Panc1 (cell line): ENCODE data around the gene ADARB1. TPM values are rescaled to one million over a fixed set of nuclear protein-coding genes. Genes with fewer than 3 reads are reported as not detected.

Source experiments
- ATAC-seq: fragments of 200-7000 bp; cut with Tn5 transposase; 2 replicates; pipeline ENCODE4 v1.9.1; 2020; ENCODE audit warnings: mild to moderate bottlenecking, moderate library complexity
- BruUV-seq: library from RNA; stranded (reverse); fragments of 400-500 nt; replicated peaks from 2 replicates; lab custom pipeline; 2021; lab: Mats Ljungman, UMichigan
- CTCF ChIA-PET: fragments of 300-600 bp; sonication (Branson Sonifier 250); formaldehyde crosslinking; loops from one replicate; lab custom pipeline; 2022; ENCODE audit warnings: antibody characterized with exemption; lab: Charles Lee
- POLR2A ChIA-PET: fragments of 300-600 bp; sonication (Branson Sonifier 250); formaldehyde crosslinking; loops from one replicate; lab custom pipeline; 2022; ENCODE audit warnings: antibody characterized with exemption; lab: Charles Lee
- DNase-seq: peaks from one replicate; pipeline ENCODE4 v3.0.0-alpha.2; 2010; ENCODE audit warnings: low read depth, low spot score
- H3K27ac ChIP-seq: 2 replicates; pipeline ENCODE4 v1.5.1; 2011; ENCODE audit warnings: mild to moderate bottlenecking, low read length, inconsistent platforms
- H3K27me3 ChIP-seq: fragments of 200-500 bp; sonication (Bioruptor generic); 2 replicates; pipeline ENCODE4 v1.6.0; 2014; ENCODE audit warnings: low read length, inconsistent platforms; ENCODE audit not compliant: control insufficient read depth, insufficient read depth
- H3K36me3 ChIP-seq: fragments of 200-500 bp; sonication (Bioruptor generic); 2 replicates; pipeline ENCODE4 v1.5.1; 2014; ENCODE audit warnings: inconsistent platforms, mild to moderate bottlenecking, low read length, moderate library complexity; ENCODE audit not compliant: control insufficient read depth, insufficient read depth
- H3K4me1 ChIP-seq: 2 replicates; pipeline ENCODE4 v1.5.1; 2011; ENCODE audit warnings: inconsistent platforms, mild to moderate bottlenecking, low read length, moderate library complexity; ENCODE audit not compliant: control insufficient read depth, insufficient read depth
- H3K4me3 ChIP-seq, 2 experiments: 2 replicates each; pipeline ENCODE4 v1.5.1; 2011 to 2012; ENCODE audit warnings: low read depth in 2 of 2, low read length in 2 of 2, mild to moderate bottlenecking in 2 of 2, inconsistent platforms in 1 of 2, moderate library complexity in 1 of 2
- H3K9me3 ChIP-seq: fragments of 200-500 bp; sonication (Bioruptor generic); 2 replicates; pipeline ENCODE4 v1.5.1; 2014; ENCODE audit warnings: low read depth, mild to moderate bottlenecking, inconsistent platforms, low read length, moderate library complexity; ENCODE audit not compliant: control insufficient read depth, insufficient read depth
- POLR2AphosphoS5 ChIP-seq: IDR thresholded peaks from 2 replicates; pipeline ENCODE4 v1.6.1; 2012; ENCODE audit warnings: mild to moderate bottlenecking, low read depth, low read length, moderate library complexity
- SIN3A ChIP-seq: IDR thresholded peaks from 2 replicates; pipeline ENCODE4 v1.6.1; 2012; ENCODE audit warnings: low read depth, mild to moderate bottlenecking, low read length, moderate library complexity, borderline replicate concordance; ENCODE audit not compliant: insufficient read depth
- TCF7L2 ChIP-seq: IDR thresholded peaks from 2 replicates; pipeline ENCODE4 v1.6.1; 2011; ENCODE audit warnings: mild to moderate bottlenecking, low read depth, low read length, inconsistent platforms
- in situ Hi-C: cut with HindIII; loops from 2 replicates; pipeline ENCODE4 v1.10.0; 2016; ENCODE audit warnings: low sequenced_read_pairs, low pct_unique_long_range_greater_than_20kb
- intact Hi-C: fragments of 100-400 bp; cut with micrococcal nuclease; formaldehyde crosslinking; loops from one replicate; pipeline ENCODE4 v1.10.0; 2022; ENCODE audit not compliant: unreplicated experiment
- total RNA-seq: library from RNA; stranded (reverse); gene quantifications from one replicate; pipeline ENCODE4 v1.2.1, GENCODE V29; 2021; ENCODE audit not compliant: unreplicated experiment
- TF ChIP-seq, protein P1 (sequence below): fragments of 450-650 bp; IDR thresholded peaks from 2 replicates; pipeline ENCODE4 v1.5.1; 2017; ENCODE audit warnings: mild to moderate bottlenecking
- TF ChIP-seq, protein P2 (sequence below), 2 experiments: IDR thresholded peaks; 2 replicates each; pipeline ENCODE4 v1.6.1; 2011 to 2012; ENCODE audit warnings: low read depth in 2 of 2, control low read depth in 1 of 2, low read length in 1 of 2, mild to moderate bottlenecking in 1 of 2, moderate library complexity in 1 of 2; ENCODE audit not compliant: insufficient read depth in 1 of 2

Gene ADARB1
- total RNA-seq, 1 experiment from 2014 or later, result 15.0 TPM

DNA sequence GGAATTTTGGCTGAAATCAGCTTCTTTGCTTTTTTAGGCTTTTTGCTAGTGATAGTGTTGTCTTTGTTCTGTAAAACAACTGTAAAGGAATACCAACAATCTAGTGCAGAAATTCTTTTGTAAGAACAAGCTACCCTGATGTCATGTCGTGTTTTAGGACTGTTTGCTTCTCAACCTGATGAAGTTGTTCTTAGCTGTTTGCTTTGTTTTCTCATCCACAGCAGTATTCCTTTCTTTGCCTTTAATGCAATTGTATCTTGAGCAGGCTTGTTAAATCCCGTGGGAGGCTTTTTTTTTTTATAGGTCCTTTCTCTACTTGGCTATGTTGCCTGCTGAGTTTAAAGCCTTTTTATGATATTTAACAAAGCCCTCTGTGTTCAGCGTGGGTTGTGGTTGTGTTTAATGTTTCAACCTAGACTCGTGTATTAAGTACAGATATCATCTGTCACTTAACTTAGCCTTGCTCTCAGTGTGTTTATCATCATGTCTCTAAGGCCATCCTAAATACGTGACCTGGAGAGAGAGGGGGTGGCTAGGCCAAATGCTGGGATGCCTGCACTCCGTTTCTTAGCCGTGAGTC, 31.6 kb downstream of the ADARB1 start:
- H3K27me3 ChIP-seq, result no peaks in the 10 kb centered on the region
- H3K4me1 ChIP-seq, result peaks cover 17% of the 10 kb centered on the region
- ATAC-seq (no peak), DNase-seq (no peak)
- H3K27ac ChIP-seq, result no peak overlapping the region
- ChIA-PET CTCF (no interaction called here), POLR2A (no interaction called here)
- BruUV-seq, result no TSS peak
- H3K36me3 ChIP-seq, result no peaks in the 10 kb centered on the region
- TF ChIP-seq POLR2AphosphoS5 (no peak), TCF7L2 (peak; percentile 61; the same call in 1 of the 2 replicates)
- TF ChIP-seq, protein P1, sequence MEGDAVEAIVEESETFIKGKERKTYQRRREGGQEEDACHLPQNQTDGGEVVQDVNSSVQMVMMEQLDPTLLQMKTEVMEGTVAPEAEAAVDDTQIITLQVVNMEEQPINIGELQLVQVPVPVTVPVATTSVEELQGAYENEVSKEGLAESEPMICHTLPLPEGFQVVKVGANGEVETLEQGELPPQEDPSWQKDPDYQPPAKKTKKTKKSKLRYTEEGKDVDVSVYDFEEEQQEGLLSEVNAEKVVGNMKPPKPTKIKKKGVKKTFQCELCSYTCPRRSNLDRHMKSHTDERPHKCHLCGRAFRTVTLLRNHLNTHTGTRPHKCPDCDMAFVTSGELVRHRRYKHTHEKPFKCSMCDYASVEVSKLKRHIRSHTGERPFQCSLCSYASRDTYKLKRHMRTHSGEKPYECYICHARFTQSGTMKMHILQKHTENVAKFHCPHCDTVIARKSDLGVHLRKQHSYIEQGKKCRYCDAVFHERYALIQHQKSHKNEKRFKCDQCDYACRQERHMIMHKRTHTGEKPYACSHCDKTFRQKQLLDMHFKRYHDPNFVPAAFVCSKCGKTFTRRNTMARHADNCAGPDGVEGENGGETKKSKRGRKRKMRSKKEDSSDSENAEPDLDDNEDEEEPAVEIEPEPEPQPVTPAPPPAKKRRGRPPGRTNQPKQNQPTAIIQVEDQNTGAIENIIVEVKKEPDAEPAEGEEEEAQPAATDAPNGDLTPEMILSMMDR, result no peak
- intact Hi-C loops (no loop called here), in situ Hi-C loops (no loop called here)
- H3K9me3 ChIP-seq, result no peaks in the 10 kb centered on the region
- no peak overlapping the region for H3K4me3 ChIP-seq

DNA sequence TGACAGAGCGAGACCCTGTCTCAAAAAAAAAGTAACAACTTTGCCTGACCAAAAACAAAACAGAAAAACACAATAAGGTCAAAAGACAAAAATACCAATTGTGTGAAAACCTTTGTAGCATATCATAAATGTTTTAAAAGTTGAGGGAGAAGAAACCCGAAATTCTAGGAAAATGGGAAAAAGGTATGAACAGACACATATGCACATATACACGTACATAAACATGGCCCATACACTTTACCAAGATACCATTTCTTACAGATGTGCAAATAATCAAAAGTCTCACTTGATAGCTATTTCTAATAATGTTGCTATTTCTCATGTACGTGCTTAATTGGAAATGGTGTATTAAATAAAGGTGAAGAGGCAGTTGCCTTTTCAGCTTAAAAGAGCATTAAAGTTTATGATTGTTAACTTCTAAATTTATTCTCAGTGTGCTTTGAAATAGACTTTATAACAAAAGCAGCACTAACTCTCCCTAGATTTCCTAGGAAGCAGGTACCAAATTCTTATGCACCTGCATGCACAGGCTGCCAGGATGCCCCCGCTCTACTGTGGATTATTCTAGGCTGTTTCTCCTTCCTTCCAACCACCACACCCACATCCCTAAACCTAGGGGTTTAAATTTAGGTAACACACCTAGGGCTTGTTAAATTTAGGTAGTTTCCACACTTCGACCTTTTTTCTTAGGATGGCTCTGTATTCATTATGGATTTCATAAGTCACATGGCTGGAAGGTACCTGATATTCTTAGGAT, 33.8 kb downstream of the ADARB1 start:
- CTCF ChIA-PET, result no interaction called here

More for the DNA sequence above, 33.8 kb downstream of the ADARB1 start:
- no peaks in the 10 kb centered on the region for H3K9me3 ChIP-seq
- TF ChIP-seq POLR2AphosphoS5, result no peak
- TF ChIP-seq, protein P2, sequence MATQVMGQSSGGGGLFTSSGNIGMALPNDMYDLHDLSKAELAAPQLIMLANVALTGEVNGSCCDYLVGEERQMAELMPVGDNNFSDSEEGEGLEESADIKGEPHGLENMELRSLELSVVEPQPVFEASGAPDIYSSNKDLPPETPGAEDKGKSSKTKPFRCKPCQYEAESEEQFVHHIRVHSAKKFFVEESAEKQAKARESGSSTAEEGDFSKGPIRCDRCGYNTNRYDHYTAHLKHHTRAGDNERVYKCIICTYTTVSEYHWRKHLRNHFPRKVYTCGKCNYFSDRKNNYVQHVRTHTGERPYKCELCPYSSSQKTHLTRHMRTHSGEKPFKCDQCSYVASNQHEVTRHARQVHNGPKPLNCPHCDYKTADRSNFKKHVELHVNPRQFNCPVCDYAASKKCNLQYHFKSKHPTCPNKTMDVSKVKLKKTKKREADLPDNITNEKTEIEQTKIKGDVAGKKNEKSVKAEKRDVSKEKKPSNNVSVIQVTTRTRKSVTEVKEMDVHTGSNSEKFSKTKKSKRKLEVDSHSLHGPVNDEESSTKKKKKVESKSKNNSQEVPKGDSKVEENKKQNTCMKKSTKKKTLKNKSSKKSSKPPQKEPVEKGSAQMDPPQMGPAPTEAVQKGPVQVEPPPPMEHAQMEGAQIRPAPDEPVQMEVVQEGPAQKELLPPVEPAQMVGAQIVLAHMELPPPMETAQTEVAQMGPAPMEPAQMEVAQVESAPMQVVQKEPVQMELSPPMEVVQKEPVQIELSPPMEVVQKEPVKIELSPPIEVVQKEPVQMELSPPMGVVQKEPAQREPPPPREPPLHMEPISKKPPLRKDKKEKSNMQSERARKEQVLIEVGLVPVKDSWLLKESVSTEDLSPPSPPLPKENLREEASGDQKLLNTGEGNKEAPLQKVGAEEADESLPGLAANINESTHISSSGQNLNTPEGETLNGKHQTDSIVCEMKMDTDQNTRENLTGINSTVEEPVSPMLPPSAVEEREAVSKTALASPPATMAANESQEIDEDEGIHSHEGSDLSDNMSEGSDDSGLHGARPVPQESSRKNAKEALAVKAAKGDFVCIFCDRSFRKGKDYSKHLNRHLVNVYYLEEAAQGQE (IDR thresholded peaks at IDR 0.05; ENCODE audit: insufficient read depth in 1 of 2, low read depth in 2 of 2, low read length in 1 of 2), result no peak
- no peak for TF ChIP-seq TCF7L2
- TF ChIP-seq SIN3A, result no peak
- TF ChIP-seq, protein P1, result no peak
- ATAC-seq (no peak), DNase-seq (no peak)
- no peak overlapping the region for H3K4me3 ChIP-seq
- POLR2A ChIA-PET, result no interaction called here
- H3K27ac ChIP-seq, result no peak overlapping the region
- BruUV-seq, result no TSS peak
- in situ Hi-C loops, result no loop called here
- H3K27me3 ChIP-seq, result no peaks in the 10 kb centered on the region
- peaks cover 11% of the 10 kb centered on the region for H3K4me1 ChIP-seq
- intact Hi-C loops, result no loop called here
- no peaks in the 10 kb centered on the region for H3K36me3 ChIP-seq
